ENCODE measurements around the gene PTPN2.

DNA sequence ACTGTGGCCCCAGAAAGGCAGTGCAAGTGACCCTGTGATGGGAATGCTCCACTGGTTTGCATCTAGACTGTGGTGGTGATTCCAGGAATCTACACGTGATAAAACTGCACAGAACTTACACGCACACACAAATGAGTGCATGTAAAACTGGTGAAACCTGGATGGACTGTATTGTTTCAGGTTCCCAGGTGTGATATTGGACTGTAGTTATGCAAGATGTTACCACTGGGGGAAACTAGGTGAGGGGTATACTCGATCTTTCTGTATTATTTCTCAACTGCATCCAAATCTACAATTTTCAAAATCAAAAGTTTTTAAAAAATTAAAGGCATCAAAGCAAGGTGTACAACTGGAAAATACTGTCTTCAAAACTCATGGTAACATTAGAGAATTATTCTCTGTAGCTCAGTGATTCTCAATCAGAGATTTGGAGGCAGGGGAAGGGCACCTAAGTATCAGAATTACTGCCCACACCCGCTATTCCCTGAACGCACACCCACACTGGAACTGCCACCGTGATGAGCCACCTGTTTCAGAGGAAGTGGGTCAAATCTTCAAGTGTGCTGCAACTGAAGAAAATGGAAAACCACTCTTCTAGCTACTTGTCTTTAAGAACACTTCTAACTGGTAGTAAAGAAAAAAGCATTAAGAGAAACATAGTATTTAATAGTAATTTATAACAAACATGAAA is 26.7 kb downstream of the PTPN2 start:
- TF ChIP-seq, protein P1, sequence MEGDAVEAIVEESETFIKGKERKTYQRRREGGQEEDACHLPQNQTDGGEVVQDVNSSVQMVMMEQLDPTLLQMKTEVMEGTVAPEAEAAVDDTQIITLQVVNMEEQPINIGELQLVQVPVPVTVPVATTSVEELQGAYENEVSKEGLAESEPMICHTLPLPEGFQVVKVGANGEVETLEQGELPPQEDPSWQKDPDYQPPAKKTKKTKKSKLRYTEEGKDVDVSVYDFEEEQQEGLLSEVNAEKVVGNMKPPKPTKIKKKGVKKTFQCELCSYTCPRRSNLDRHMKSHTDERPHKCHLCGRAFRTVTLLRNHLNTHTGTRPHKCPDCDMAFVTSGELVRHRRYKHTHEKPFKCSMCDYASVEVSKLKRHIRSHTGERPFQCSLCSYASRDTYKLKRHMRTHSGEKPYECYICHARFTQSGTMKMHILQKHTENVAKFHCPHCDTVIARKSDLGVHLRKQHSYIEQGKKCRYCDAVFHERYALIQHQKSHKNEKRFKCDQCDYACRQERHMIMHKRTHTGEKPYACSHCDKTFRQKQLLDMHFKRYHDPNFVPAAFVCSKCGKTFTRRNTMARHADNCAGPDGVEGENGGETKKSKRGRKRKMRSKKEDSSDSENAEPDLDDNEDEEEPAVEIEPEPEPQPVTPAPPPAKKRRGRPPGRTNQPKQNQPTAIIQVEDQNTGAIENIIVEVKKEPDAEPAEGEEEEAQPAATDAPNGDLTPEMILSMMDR (IDR thresholded peaks at IDR 0.05; ENCODE audit: low read depth, low read length), result no peak
- TF ChIP-seq EZH2phosphoT487 (IDR thresholded peaks at IDR 0.05; ENCODE audit: low read depth), result no peak
